ENCODE data around the gene CXCL8. TPM values are rescaled to one million over a fixed set of nuclear protein-coding genes. Genes with fewer than 3 reads are reported as not detected.

The CXCL8 gene
- total and polyA plus RNA-seq, 2 of the 8 experiments (the other 6 are each of a cell fraction or from before 2014, with no cell fraction given), result not detected

GRCh38 chr4:73714647-73715046, 25.7 kb upstream of the CXCL8 start:
- Histone ChIP-seq H4K91ac (replicated peaks; ENCODE audit: insufficient read length, low read length) (no peak overlapping the region), H3K79me2 (ENCODE audit: control insufficient read depth in 1 of 2, insufficient read depth in 2 of 2, low read length in 2 of 2) (no peaks in the 10 kb centered on the region), H3K4me1 (replicated peaks in 1 of 4; ENCODE audit: control insufficient read depth in 3 of 4, insufficient read depth in 4 of 4, low read length in 3 of 4) (no peaks in the 10 kb centered on the region), H3K27me3 (replicated peaks in 1 of 4; ENCODE audit: control insufficient read depth in 3 of 4, extremely low read depth in 1 of 4, insufficient read depth in 3 of 4, low read length in 3 of 4) (no peaks in the 10 kb centered on the region; a peak in 1 of 7 replicates), H2AFZ (ENCODE audit: low read length) (no peak overlapping the region), H4K5ac (ENCODE audit: insufficient read length, low read depth, low read length) (no peak overlapping the region), H2BK5ac (ENCODE audit: low read depth, low read length) (no peak overlapping the region), H3K18ac (ENCODE audit: extremely low read depth, low read length) (no peak overlapping the region), H3K9me3 (ENCODE audit: insufficient read depth in 2 of 2, low read depth in 1 of 2, low read length in 1 of 2) (no peaks in the 10 kb centered on the region), H3K4me2 (ENCODE audit: insufficient read depth in 1 of 2, low read depth in 2 of 2, low read length in 2 of 2) (no peak overlapping the region), H2BK12ac (ENCODE audit: low read depth, low read length) (no peak overlapping the region), H3K9ac (replicated peaks in 1 of 4; ENCODE audit: extremely low read depth in 1 of 4, low read depth in 3 of 4, low read length in 3 of 4) (no peak overlapping the region), H3K14ac (ENCODE audit: insufficient read length) (no peak overlapping the region), H4K8ac (ENCODE audit: extremely low read depth, insufficient read depth, low read length) (no peak overlapping the region), H4K20me1 (replicated peaks in 1 of 2; ENCODE audit: control insufficient read depth in 1 of 2, insufficient read depth in 2 of 2, low read length in 2 of 2) (no peaks in the 10 kb centered on the region), H3K56ac (replicated peaks; ENCODE audit: insufficient read length, low read depth, low read length) (no peak overlapping the region), H2AK5ac (ENCODE audit: low read depth, low read length) (no peak overlapping the region), H3K23me2 (ENCODE audit: low read depth, low read length) (no peaks in the 10 kb centered on the region), H3K23ac (ENCODE audit: insufficient read length) (no peak overlapping the region), H3K79me1 (ENCODE audit: low read depth, low read length) (no peaks in the 10 kb centered on the region), H3K4me3 (ENCODE audit: extremely low read depth in 1 of 4, insufficient read depth in 2 of 4, low read depth in 3 of 4, low read length in 4 of 4) (no peak overlapping the region), H2BK15ac (ENCODE audit: low read length) (no peak overlapping the region), H3K36me3 (ENCODE audit: control insufficient read depth in 2 of 4, insufficient read depth in 4 of 4, low read length in 3 of 4) (no peaks in the 10 kb centered on the region), H3K4ac (replicated peaks; ENCODE audit: insufficient read length, low read depth, low read length) (no peak overlapping the region), H2BK20ac (ENCODE audit: low read length) (no peak overlapping the region), H2BK120ac (replicated peaks; ENCODE audit: low read depth, low read length) (no peak overlapping the region), H3K27ac (ENCODE audit: low read depth, low read length) (no peak overlapping the region)
- TF ChIP-seq POU5F1 (IDR thresholded peaks at IDR 0.05; ENCODE audit: low read depth, low read length) (no peak), NANOG (IDR thresholded peaks at IDR 0.05; ENCODE audit: insufficient read depth, low read depth, low read length, poor library complexity, severe bottlenecking) (no peak), CBX5 (IDR thresholded peaks at IDR 0.05; ENCODE audit: low read depth, low read length) (no peak), RXRA (IDR thresholded peaks at IDR 0.05; ENCODE audit: insufficient read depth, low read depth, low read length) (no peak), YY1 (IDR thresholded peaks at IDR 0.05; ENCODE audit: low read depth, low read length) (no peak), SIRT6 (IDR thresholded peaks at IDR 0.05; ENCODE audit: low read length) (no peak)
- DNase-seq (ENCODE audit: low read depth in 1 of 2, low spot score in 2 of 2) (no peak), FAIRE-seq (no peak)
- CTCF ChIA-PET (ENCODE audit: partially characterized antibody), result interaction anchor here (2.7 kb wide), 1 partner anchor 15 kb away, joined by 15 read pairs; no protein-coding TSS in a partner anchor
- POLR2A ChIA-PET (ENCODE audit: partially characterized antibody), result no interaction called here
- 90% methylated on average over 2 of the region's 2 CpGs; no CpG with 5 or more reads in 1 of the 2 experiments for WGBS, 2 experiments (ENCODE audit: extremely low coverage in 1 of 2, insufficient coverage in 1 of 2, insufficient read length in 1 of 2, insufficient replicate concordance in 2 of 2, low coverage in 1 of 2, low lambda C conversion rate in 2 of 2, missing lambda C conversion rate in 1 of 2)

Measured in H1 (cell line).